ENCODE measurements around the gene SLX9.

- TF ChIP-seq CTCF (IDR thresholded peaks at IDR 0.05 in 8 of 11, conservative IDR thresholded peaks at IDR 0.05 in 3 of 11) (no peak), POLR2AphosphoS5 (IDR thresholded peaks at IDR 0.05) (no peak), POLR2A (IDR thresholded peaks at IDR 0.05) (no peak)
Measured at GRCh38 chr21:44988607-44989536, 49.0 kb downstream of the SLX9 start.
